Urinary bladder (tissue), 4 donors: ENCODE results near the gene FHOD1. TPM values are rescaled to one million over a fixed set of nuclear protein-coding genes. Genes with fewer than 3 reads are reported as not detected.

Experiments
- DNase-seq: peaks from one replicate; pipeline ENCODE4 v3.0.0-alpha.2; 2015; ENCODE audit errors: extremely low spot score
- H3K27ac ChIP-seq: one replicate; pipeline ENCODE4 v1.5.1; 2013; ENCODE audit warnings: low read depth, mild to moderate bottlenecking, moderate library complexity
- H3K36me3 ChIP-seq: one replicate; pipeline ENCODE4 v1.6.1; 2013; ENCODE audit warnings: mild to moderate bottlenecking, moderate library complexity; ENCODE audit not compliant: insufficient read depth
- H3K4me1 ChIP-seq: one replicate; pipeline ENCODE4 v1.6.1; 2013; ENCODE audit warnings: mild to moderate bottlenecking, moderate library complexity; ENCODE audit not compliant: insufficient read depth
- H3K4me3 ChIP-seq: one replicate; pipeline ENCODE4 v1.5.1; 2013; ENCODE audit warnings: low read depth, low read length
- WGBS: extraction: QIAGEN DNeasy Blood & Tissue Kit; methylation state at CpG from one replicate; pipeline ENCODE4 v1.1.7; 2013; 5-methylcytosine and 5-hydroxymethylcytosine counted together
- polyA plus RNA-seq: library from polyadenylated mRNA; stranded (reverse); fragments of 200-250 nt; gene quantifications from one replicate; pipeline ENCODE4 v1.2.3, GENCODE V29; 2013
- total RNA-seq: library from RNA; depleted of rRNA; stranded (reverse); fragments of >200 nt; gene quantifications from one replicate; pipeline ENCODE4 v1.2.3, GENCODE V29; 2014
- donor health status: healthy with polysubstance abuse.
- donor health status: healthy.

FHOD1 gene
- total and polyA plus RNA-seq, 2 donors, result 7.5 to 16.4 TPM

DNA sequence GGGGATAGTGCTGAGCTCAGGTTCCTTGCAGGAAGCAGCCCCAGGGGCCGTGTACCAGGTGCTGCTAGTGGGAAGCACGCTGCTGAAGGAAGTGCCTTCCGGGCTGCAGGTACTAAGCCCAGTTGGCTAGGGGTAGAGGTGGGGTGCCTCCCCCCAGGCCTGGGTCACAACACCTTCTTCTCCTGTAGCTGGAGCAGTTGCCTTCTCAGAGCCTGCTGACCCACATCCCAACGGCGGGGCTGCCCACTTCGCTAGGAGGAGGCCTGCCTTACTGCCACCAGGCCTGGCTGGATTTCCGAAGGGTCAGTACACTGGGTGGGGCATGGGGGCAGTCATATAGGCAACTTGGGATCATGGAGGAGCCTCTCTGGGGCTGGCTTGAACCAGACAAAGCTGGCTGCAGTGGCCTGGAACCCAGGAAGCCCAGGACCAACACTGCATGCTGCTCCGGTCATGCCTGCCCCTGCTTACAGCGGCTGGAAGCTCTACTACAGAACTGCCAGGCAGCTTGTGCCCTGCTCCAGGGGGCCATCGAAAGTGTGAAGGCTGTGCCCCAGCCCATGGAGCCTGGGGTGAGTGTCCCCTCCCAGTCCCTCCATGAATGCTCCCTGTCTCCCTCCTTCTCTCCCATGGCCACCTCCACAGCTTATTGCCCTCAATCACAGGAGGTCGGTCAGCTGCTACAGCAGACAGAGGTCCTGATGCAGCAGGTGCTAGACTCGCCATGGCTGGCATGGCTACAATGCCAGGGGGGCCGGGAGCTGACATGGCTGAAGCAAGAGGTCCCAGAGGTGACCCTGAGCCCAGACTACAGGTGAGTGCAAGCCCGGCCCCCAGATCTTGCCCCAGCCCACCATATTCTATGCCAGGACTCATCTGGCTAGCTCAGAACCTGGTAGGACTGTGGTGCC lies 34.5 kb upstream of the FHOD1 start:
- no peaks in the 10 kb centered on the region for H3K36me3 ChIP-seq
- H3K4me3 ChIP-seq, result no peak overlapping the region
- WGBS, result 93% methylated on average over 14 of the region's 14 CpGs
- no peaks in the 10 kb centered on the region for H3K4me1 ChIP-seq
- no peak for DNase-seq
- no peak overlapping the region for H3K27ac ChIP-seq

DNA sequence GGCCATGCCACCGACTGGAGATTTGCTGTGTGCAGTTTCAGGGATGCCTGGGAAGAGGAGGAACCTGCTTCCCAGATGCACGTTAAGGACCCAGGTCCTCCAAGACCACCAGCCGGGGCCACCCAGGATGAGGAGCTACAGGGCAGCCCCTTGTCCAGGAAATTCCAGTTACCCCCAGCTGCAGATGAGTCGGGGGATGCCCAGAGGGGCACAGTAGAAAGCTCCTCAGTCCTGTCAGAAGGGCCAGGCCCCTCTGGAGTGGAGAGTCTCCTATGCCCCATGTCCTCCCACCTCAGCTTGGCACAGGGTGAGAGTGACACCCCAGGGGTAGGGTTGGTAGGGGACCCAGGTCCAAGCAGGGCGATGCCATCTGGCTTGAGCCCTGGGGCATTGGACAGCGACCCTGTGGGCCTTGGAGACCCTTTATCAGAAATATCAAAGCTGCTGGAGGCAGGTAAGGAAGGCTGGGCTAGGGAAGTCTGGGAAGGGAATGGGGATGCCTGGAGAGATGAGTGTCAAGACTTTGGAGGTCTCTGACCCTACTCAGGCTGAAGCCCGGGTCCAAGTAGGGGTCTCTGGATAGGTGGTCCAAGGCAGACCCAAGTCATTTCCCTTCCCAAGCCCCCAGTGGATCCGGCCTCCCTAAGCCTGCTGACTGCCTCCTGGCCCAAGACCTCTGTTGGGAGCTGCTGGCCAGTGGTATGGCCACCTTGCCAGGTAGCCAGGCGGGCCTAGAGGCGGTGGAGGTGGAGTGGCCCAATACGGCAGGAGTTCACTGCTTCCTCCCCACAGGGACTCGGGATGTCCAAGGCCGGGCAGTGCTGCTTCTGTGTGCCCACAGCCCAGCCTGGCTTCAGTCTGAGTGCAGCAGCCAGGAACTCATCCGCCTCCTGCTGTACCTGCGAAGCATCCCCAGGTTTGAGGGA lies 33.1 kb upstream of the FHOD1 start:
- DNase-seq, result no peak
- WGBS, result 92% methylated on average over 15 of the region's 15 CpGs
- Histone ChIP-seq H3K27ac (no peak overlapping the region), H3K36me3 (no peaks in the 10 kb centered on the region), H3K4me1 (no peaks in the 10 kb centered on the region), H3K4me3 (no peak overlapping the region)

DNA sequence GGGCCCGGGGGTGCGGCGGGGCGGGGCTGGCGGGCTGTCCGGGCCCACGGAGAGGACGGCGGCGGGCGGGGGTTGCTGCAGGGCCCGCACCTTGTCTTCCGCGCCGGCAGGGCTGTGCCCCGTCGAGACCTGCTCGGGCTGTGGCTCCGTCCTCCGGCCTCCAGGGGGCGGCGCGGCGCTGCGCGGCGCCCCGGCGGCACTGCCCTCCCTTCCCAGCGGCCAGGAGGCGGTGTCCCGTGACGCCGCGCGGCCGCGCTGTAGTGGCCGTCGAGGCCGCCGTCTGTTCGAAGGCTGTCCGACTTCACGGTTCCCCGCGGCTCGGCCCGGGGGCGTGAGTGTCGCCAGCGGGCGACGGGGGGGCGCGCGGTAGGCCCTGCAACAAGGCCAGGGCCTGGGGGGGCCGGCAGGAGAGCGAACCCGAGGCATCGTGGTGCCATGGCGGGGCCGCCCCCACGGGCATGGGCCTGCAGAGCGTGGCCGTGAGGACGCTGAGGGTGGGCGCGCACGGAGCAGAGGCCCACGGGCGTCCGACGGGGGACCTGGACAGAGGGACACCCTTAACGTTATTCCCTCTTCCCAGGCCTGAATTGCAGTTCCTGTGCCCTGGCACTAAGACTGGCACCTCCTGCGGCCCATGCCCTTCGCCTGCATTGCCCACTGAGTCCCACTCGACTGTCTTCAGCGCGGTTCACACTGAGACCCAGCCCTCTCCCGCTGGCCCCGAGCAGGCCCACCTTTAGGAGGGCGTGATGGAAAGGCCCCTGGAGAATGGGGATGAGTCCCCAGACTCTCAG lies 32.2 kb upstream of the FHOD1 start, which contains the start of gene PLEKHG4:
Gene PLEKHG4, plus strand, starts transcription at position 237 of the 794 bp plus-strand sequence. Its CDS starts 513 bp downstream, at position 750.
- Histone ChIP-seq H3K36me3 (no peaks in the 10 kb centered on the region), H3K27ac (no peak within 1 kb of the TSS), H3K4me1 (no peaks in the 10 kb centered on the region), H3K4me3 (peak within 1 kb of the TSS; percentile 62)
- no peak for DNase-seq
- WGBS, result 25% methylated on average over 82 of the region's 83 CpGs

DNA sequence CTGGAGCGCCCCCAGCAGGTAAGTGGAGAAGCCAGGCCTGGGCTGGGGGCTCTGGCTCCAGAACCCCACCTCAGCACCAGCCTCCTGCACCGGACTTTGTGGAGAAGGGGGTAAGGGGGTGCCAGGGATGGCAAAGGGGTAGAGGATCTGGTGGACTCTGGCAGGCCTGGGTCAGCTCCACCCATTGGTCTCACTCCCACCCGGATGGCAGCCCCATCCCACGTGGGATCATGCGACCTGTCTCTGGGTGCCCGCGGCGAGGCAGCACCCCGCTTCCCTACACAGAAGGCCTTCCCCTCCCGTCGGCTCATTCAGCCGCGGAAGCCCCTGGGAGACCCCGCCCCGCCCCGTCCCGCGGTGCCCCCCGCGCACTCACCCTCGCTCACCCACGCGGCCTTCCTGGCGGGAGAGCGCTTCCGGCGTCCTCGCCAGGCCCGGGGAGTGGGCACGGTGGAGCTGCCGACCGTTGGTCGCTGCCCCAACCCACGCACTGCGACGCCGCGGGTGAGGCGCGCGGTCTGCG lies 31.6 kb upstream of the FHOD1 start:
- DNase-seq, result no peak
- WGBS, result 4% methylated on average over 42 of the region's 42 CpGs
- H3K36me3 ChIP-seq, result no peaks in the 10 kb centered on the region
- no peaks in the 10 kb centered on the region for H3K4me1 ChIP-seq
- H3K4me3 ChIP-seq, result peak overlapping the region; percentile 62
- H3K27ac ChIP-seq, result no peak overlapping the region

DNA sequence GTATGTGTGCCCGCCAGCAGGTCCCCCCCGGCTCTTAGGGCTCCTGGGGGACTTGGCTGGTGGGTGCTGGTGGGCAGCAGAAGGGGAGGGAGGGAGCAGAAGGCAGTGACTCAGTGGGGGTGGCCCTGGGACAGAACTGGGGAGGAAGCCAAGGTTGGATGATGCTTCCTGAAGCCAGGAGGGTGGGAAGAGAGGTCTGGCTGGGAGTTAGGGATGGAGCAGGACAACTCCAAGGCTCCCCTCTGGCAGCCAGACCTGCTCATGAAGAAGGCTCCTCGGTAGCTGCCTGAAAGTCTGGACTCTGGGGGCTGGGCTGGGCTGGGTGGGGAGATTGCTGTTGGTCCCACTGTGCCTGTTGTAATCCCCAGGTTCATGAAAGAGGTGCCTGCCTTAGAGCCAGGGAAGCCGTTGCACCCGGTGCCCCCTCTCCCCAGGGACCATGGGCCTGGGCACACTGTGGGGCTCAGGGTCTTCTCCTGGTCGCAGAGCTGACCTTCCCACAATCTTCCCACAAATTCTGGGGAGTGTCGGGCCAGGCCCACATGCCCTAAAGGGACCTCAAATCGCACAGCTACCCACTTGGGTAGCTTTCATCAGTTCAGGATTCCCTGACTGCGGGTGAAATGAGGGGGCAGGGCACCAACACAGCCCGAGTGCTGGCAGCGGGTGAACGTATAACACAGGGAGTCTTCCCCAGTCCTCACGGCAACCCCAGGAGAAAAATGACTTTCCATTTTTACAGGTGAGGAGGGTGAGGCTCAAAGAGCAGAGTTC lies 30.9 kb upstream of the FHOD1 start:
- DNase-seq, result no peak
- 68% methylated on average over 13 of the region's 13 CpGs for WGBS
- Histone ChIP-seq H3K4me3 (peak overlapping the region; percentile 62), H3K4me1 (no peaks in the 10 kb centered on the region), H3K27ac (peak overlapping the region; percentile 4), H3K36me3 (no peaks in the 10 kb centered on the region)

DNA sequence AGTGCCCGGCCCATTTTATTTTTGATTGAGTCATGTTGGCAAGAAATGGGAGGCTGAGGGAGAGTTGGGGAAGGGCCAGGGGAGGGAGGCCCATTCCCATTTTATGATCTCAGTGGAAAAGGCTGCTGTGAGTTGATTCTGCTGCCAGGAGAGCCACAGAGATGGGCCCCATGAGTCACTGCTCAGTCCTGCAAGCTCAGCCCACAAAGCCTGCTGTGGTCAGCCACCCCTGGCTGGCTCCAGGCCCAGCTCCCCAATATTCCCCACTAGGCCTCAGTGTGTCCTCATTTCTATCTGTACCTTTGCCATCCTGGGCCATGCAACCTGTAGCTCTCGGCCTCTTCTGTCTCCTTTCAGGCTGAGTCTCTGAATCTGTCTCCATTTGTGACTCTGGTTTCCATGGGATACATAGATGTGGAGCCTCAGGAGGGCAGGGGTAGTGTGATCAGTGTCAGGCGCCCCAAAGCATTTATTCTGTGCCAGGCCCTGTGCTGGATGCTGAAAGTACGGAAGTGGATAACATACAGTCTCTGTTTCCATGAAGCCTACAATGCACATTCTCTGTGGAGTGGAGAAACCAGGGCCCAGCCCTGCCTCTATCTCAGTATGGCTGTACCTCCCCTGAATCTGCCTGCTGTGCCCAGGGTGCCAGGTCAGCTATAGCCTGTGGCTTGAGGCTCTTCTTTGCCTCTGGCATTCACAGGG lies 30.2 kb upstream of the FHOD1 start:
- H3K4me3 ChIP-seq, result no peak overlapping the region
- no peaks in the 10 kb centered on the region for H3K4me1 ChIP-seq
- no peak for DNase-seq
- peak overlapping the region; percentile 4 for H3K27ac ChIP-seq
- no peaks in the 10 kb centered on the region for H3K36me3 ChIP-seq
- WGBS, result 66% methylated on average over 4 of the region's 4 CpGs

DNA sequence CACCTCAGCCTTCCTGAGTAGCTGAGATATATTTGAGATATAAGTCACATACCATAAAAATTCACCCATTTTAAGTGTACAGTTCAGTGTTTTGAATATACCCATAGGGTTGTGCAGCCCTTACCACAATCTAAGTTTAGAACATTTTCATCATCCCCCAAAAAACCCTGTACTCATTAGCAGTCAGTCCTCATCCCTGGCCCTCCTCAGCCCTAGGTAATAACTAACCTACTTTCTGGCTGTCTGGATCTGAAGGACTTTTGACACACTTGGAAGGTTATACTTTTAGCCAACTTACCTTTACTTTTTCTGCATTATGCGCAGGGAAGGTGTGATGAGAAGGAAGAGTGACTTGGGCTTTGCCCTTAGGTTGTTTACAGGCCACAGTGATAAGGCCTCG lies 28.0 kb upstream of the FHOD1 start:
- Histone ChIP-seq H3K27ac (no peak overlapping the region), H3K4me1 (no peaks in the 10 kb centered on the region), H3K4me3 (no peak overlapping the region), H3K36me3 (no peaks in the 10 kb centered on the region)
- no peak for DNase-seq
- WGBS, result 82% methylated on average over 2 of the region's 2 CpGs

DNA sequence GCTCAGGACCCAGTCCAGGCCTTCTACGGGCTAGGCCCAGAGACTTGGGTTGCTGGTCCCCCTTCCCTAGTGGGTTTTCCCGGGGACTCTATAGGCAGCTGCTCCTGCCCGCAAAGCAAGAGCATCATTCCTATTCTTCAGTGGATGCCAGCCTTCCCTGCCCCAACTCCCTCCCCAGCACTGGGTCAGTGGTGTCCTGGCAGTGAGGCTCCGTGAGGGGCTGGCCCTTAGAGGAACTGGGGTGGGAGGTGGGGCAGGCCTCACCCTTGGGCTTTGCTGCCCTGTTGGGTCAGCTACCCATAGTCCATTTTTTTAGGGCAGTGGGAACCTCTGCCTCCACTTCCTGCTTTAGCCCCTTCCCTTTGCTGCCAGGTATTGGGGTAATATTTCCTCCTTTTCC lies 24.2 kb upstream of the FHOD1 start:
- Histone ChIP-seq H3K27ac (no peak overlapping the region), H3K36me3 (no peaks in the 10 kb centered on the region), H3K4me3 (no peak overlapping the region), H3K4me1 (no peaks in the 10 kb centered on the region)
- DNase-seq, result no peak
- 89% methylated on average over 4 of the region's 4 CpGs for WGBS

DNA sequence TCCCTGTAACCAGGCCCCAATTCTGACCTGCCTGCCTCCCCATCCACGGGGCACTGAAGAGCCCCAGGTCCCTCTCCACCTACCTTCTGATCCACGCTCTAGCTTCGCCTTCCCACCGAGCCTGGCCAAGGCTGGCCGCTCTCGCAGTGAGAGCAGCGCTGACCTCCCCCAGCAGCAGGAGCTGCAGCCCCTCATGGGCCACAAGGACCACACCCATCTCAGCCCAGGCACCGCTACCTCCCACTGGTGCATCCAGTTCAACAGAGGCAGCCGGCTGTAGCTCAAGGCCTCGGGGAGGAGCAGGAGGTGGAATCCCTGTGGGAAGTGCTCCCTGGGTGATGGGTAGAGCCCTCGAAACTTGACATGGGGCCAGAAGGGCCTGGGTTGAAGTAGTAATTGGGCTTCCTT lies 23.7 kb upstream of the FHOD1 start:
- Histone ChIP-seq H3K4me1 (no peaks in the 10 kb centered on the region), H3K36me3 (no peaks in the 10 kb centered on the region), H3K27ac (no peak overlapping the region), H3K4me3 (no peak overlapping the region)
- 79% methylated on average over 11 of the region's 11 CpGs for WGBS
- no peak for DNase-seq

DNA sequence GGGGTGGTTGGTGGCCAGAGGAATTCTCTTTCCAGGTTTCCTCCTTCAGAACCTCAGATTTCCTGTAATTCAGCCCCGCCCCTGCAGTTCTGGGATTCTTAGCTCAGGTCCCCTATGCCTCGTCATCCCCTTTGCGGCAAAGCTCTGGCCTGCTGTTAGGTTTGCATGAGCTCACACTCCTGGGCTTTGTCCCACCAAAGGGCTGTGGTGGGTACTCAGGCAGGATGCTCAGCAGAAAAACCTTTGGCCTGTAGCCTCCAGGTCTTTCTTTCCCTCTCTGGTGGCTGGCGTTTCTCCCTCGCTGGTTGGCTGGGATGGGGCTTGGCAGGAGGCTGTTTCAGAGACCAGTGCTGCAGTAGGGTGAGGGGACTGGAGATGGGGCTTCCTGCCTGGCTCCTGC lies 22.5 kb upstream of the FHOD1 start:
- H3K36me3 ChIP-seq, result no peaks in the 10 kb centered on the region
- H3K27ac ChIP-seq, result no peak overlapping the region
- no peak for DNase-seq
- no peaks in the 10 kb centered on the region for H3K4me1 ChIP-seq
- H3K4me3 ChIP-seq, result no peak overlapping the region
- 51% methylated on average over 5 of the region's 5 CpGs for WGBS

DNA sequence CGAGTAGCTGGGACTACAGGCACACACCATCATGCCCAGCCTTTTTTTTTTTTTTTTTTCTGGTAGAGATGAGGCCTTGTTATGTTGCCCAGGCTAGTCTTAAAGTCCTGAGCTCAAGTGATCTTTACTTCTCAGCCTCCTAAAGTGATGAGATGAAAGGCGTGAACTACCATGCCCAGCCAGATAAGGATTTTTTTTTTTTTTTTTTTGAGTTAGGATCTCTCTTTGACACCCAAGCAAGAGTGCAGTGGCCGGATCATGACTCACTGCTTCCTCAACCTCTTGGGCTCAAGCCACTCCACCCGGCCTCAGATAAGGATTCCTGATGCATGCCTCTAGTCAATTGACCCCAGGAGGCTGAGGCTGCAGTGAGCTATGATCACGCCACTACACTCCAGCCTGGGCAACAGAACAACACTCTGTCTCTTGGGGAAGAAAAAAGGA lies 20.9 kb upstream of the FHOD1 start:
- H3K4me1 ChIP-seq, result no peaks in the 10 kb centered on the region
- WGBS, result 52% methylated on average over 5 of the region's 5 CpGs
- H3K27ac ChIP-seq, result no peak overlapping the region
- no peak for DNase-seq
- no peak overlapping the region for H3K4me3 ChIP-seq
- no peaks in the 10 kb centered on the region for H3K36me3 ChIP-seq

DNA sequence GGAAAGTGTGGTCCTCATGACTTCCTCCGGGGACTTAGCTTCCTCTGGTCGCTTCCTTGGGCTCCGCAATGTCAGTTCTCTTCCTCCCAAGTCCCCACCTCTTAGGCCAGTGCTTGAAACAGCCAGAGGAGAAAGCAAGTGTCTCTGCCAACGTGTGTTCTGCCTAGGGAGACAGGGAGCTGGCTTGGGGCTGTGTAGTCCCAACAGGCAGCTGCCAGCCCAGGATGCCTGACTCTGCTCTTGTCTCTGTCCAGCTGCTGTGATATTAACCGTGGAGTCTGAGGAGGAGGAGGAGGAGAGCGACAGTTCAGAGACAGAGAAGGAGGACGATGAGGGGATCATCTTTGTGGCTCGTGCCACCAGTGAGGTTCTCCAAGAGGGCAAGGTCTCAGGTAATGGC lies 18.6 kb upstream of the FHOD1 start:
- WGBS, result 73% methylated on average over 8 of the region's 8 CpGs
- H3K4me3 ChIP-seq, result no peak overlapping the region

More for the DNA sequence above, 18.6 kb upstream of the FHOD1 start:
- Histone ChIP-seq H3K27ac (no peak overlapping the region), H3K36me3 (no peaks in the 10 kb centered on the region), H3K4me1 (no peaks in the 10 kb centered on the region)
- no peak for DNase-seq
